ENCODE data around the gene PARS2.

PARS2 gene

DNA sequence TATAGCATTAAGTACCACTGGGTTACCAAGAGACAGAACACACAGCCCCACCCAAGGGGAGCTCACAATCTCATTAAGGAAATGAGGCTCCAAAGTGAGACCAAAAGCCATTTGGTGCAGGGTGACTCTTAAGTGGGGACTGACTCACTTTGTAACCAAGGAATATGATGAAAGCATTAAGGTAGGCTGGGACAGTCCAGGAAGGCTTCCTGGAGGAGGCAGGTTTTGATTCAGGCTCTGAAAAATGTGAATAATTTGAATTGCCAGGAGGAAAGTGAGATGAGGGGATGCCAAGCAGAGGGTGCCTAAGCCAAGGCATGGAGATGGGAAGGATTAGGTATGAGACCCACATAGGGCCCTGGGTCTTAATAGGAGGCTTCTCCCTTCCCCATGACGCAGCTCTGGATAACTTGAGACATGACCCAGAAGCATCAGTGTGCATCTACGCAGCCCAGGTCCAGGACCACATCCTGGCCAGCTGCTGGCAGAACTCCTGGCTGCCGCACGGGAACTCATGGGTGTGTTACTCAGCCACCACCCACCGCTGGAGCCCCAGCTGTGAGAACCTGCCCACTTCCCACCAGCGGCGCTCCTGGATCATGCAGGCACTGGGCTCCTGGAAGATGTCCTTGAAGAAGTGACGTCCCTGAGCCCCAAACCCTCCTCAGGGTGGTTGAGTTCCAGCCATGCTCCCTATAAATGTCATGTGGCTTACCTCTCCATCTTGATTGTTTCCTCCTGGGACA is 54.6 kb downstream of the PARS2 start:
- no peak for TF ChIP-seq SIN3A (IDR thresholded peaks at IDR 0.05; ENCODE audit: borderline replicate concordance, insufficient read depth, low read length)
- TF ChIP-seq, protein P1, sequence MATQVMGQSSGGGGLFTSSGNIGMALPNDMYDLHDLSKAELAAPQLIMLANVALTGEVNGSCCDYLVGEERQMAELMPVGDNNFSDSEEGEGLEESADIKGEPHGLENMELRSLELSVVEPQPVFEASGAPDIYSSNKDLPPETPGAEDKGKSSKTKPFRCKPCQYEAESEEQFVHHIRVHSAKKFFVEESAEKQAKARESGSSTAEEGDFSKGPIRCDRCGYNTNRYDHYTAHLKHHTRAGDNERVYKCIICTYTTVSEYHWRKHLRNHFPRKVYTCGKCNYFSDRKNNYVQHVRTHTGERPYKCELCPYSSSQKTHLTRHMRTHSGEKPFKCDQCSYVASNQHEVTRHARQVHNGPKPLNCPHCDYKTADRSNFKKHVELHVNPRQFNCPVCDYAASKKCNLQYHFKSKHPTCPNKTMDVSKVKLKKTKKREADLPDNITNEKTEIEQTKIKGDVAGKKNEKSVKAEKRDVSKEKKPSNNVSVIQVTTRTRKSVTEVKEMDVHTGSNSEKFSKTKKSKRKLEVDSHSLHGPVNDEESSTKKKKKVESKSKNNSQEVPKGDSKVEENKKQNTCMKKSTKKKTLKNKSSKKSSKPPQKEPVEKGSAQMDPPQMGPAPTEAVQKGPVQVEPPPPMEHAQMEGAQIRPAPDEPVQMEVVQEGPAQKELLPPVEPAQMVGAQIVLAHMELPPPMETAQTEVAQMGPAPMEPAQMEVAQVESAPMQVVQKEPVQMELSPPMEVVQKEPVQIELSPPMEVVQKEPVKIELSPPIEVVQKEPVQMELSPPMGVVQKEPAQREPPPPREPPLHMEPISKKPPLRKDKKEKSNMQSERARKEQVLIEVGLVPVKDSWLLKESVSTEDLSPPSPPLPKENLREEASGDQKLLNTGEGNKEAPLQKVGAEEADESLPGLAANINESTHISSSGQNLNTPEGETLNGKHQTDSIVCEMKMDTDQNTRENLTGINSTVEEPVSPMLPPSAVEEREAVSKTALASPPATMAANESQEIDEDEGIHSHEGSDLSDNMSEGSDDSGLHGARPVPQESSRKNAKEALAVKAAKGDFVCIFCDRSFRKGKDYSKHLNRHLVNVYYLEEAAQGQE (IDR thresholded peaks at IDR 0.05; ENCODE audit: insufficient read depth in 1 of 2, low read depth in 2 of 2, low read length in 2 of 2): no peak
- TF ChIP-seq POLR2AphosphoS5 (IDR thresholded peaks at IDR 0.05; ENCODE audit: low read depth, low read length): no peak
- no peak for TF ChIP-seq TAF1 (IDR thresholded peaks at IDR 0.05; ENCODE audit: borderline replicate concordance, insufficient read depth, low read length)
- no peak for TF ChIP-seq FOXP2 (optimal IDR thresholded peaks at IDR 0.05; ENCODE audit: borderline replicate concordance, extremely low read depth, extremely low read length, insufficient read depth)

DNA sequence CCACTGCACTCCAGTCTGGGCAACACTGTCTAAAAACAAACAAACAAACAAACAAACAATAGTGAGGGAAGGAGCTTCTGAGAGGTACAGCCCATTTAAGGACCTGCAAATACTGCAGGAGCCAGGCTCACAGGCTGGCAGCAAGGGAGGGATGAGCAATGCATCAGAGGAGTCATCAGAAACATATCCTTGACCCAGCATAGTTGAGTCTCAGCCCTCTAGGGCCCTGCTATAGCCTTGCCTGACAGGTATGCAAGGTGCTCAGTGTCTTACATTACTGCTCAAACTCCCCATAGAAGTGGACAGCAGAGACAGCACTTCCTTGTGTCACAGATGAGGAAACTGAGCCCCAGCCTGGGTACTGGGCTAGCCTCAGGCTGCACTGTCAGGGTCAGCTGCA is 55.9 kb downstream of the PARS2 start:
- TF ChIP-seq FOXP2 (optimal IDR thresholded peaks at IDR 0.05; ENCODE audit: borderline replicate concordance, extremely low read depth, extremely low read length, insufficient read depth) (no peak), SIN3A (IDR thresholded peaks at IDR 0.05; ENCODE audit: borderline replicate concordance, insufficient read depth, low read length) (no peak), POLR2AphosphoS5 (IDR thresholded peaks at IDR 0.05; ENCODE audit: low read depth, low read length) (no peak), TAF1 (IDR thresholded peaks at IDR 0.05; ENCODE audit: borderline replicate concordance, insufficient read depth, low read length) (no peak)
- TF ChIP-seq, protein P1 (IDR thresholded peaks at IDR 0.05; ENCODE audit: insufficient read depth in 1 of 2, low read depth in 2 of 2, low read length in 2 of 2): no peak
